Measurements from ENCODE around the gene ASB2.
A peak's percentile ranks its signal among the peaks of the same experiment; 100 is the strongest.

The ASB2 gene, protein sequence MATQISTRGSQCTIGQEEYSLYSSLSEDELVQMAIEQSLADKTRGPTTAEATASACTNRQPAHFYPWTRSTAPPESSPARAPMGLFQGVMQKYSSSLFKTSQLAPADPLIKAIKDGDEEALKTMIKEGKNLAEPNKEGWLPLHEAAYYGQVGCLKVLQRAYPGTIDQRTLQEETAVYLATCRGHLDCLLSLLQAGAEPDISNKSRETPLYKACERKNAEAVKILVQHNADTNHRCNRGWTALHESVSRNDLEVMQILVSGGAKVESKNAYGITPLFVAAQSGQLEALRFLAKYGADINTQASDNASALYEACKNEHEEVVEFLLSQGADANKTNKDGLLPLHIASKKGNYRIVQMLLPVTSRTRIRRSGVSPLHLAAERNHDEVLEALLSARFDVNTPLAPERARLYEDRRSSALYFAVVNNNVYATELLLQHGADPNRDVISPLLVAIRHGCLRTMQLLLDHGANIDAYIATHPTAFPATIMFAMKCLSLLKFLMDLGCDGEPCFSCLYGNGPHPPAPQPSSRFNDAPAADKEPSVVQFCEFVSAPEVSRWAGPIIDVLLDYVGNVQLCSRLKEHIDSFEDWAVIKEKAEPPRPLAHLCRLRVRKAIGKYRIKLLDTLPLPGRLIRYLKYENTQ

DNA sequence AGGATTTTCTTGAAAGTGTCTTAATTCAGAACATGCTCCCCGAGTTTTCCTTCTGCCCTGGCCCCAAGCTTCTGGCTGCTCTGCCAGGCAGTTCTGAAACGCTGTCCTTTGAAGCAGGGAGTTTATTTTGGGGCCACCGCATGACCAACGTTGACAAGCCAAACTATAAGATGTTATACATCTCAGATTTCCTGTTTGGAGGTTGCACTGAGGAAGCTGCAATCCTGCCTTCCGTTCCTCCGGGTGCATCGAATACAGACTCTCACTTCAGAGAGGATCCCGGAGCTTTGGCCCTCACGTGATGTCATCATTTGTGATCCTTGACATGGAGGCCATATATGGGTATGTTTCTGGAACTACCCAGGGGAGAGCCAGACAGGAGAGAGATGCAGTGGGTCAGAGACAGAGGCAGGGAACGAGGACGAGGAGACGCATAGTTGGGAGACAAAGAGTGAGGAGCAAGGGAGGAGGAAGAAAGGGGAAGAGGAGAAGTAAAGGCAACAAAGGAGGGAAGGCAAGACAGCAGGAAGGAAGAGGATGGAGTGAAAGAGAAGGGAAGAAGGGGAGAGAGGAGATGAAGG, at the start of gene ASB2:
Gene ASB2, minus strand, starts transcription at position 94 of the 581 bp plus-strand sequence. CDS start 12,031 bp downstream, outside the sequence.
- no peak for DNase-seq

DNA sequence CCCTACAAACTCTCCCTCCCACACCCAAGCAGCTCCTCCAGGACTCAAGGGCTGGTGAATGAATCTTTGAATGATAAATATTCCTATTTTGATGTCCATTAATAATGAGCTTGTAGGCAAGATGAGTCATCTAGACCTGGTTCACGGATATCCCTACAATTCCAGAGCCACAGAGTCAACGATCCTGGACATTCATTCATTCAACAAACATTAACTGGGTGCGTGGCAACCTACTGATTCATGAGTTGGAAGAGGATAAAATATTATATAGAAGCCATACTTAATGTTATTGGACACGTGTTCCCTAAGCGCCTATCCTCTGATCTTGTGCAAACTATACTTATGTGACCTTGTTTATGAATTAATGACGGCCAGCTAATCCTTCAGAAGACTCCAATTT, 49.4 kb upstream of the ASB2 start:
- DNase-seq: no peak

DNA sequence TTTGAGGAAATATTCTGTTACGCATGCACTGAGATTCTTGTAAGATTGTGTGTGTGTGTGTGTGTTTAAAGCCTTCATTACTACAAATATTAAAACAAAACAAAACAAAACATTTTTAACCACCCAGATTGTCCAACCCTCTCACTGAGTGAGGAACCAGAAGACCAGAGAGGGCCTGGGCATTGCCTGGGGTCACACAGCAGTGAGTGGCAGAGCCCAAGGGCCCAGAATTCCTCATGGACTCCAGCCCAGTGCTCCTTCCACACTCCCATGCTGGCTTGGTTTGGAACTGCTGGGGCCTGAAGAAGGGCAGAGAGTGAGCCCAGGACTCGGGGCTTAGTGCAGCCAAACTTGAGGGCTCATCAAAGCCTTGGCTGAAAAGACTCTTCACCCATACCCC, 48.2 kb upstream of the ASB2 start:
- DNase-seq: no peak

DNA sequence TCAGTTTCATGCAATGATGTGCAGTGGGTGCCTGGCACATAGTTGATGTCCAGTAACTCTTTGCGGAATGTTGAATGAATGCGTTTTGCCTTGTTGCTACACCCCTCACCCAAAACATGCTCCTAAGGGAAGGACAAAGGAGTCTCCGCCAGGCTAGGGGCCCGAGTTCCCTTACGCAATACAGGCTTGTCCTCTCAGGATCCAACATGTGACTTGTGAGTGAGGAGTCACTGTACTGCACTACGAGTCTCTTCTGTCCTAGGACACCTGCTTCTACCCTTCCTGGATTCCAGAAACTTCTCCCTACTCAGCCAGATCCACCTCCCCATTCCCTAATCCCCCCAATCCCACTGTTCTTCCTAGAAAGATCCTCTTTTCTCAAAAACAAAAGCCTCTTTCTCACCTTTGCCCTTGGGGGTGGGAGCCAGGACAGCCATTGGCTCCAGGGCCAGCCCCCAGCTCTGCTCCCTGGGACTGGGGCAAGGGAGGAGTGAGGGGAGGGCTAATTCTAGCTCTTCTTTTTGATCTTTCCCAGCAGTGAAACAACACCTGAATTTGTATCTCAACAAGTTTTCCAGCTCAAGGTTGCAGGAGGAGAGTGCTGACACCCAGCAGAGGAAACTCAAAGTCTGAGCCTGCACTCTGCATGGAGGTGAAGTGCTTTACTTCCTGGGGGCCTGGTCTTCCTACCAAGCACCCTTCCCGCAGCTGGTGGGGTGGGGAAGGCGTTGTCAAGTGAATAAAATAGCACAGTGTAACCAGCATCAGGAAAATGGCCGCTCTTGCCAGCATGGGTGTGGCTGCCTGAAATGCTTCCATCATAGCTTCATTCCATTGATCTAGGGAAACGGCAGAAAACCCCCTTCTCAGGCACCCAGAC, 46.4 kb upstream of the ASB2 start:
- no peak for DNase-seq

DNA sequence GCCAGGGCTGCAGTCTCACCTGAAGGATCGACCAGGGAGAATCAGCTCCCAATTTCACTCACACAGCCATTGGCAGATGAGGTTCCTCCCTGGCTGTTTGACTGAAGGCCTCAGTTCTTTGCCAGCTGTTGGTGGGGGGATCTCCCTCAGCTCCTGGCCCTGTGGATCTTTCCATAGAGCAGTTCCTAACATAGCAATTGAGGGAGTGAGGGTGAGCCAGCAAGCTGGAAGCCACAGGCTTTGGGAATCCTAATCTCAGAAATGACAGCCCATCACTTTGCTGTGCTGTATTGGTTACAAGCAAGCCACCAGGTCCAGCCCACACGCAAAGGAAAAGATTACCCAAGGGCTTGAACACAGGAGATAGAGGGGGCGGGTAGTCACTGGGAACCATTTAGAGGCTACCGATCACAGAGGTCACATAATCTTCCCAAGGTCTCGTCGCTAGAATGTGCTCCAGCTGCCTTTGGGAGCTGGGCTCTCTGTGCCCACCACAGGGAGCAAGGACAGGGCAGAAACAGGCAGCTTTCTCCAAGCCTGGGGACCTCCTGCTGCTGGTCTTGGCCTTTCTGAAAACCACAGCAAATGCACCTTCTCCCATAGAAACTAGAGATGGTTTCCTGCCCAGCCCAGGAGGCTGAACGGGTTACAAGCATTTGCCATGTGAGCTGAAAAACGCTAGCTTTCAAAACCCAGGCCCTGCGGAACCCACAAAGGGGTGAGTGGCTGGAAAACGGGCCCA, 45.2 kb upstream of the ASB2 start:
- DNase-seq: no peak

DNA sequence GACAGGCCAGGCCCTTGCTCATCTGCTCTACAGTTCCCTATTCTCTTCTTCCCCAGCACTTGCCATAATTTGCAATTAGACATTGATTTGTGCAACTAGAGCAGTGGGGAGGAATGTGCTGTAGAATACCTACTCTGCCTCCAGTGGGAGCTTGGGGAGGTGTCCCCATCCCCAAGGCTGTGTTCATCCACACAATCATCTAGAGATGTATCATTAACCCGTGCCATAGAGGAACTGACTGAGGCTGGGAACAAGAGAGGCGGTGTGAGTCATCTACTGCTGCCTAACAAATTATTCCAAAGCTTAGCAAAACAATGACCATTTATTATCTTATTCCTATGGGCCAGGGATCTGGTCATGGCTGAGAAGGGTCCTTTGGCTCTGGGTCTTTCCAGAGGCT, 44.6 kb upstream of the ASB2 start:
- DNase-seq: no peak

DNA sequence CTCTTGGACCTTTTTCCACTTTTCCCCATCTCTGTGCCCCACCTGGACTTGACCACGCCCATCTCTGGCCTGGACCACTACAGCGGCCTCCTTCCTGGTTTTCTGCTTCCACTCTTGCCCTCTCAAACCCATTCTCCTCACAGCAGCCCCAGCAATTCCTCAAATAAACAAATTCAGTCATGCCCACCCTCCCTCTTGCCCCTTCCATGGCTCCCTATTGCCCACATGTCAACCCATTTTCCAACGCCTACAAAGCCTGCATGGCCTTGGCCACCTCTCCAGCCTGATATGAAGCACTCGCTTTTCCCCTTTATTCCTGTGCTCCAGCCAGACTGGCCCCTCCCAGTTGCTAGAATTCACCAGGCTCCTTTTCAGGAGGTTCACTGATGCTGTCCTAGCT, 43.9 kb upstream of the ASB2 start:
- DNase-seq: no peak

DNA sequence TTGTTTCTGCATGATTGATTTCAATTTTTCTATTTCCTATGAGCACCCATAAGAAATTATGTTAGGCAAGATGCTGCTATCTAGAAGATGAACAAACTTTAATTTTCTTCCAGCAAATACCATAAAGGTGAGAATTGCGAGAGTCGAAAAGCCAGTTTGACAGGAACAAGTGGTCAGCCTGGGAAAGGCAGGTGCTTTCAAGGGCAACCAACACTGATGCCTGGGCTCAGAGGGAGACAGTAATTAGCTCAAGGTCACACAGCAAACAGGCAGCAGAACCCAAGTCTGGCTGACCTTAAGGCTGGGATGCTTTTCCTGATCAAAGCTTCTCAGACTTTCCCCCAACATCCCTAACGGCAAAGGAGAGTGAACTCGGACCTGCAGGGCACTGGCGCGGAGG, 43.0 kb upstream of the ASB2 start:
- no peak for DNase-seq

DNA sequence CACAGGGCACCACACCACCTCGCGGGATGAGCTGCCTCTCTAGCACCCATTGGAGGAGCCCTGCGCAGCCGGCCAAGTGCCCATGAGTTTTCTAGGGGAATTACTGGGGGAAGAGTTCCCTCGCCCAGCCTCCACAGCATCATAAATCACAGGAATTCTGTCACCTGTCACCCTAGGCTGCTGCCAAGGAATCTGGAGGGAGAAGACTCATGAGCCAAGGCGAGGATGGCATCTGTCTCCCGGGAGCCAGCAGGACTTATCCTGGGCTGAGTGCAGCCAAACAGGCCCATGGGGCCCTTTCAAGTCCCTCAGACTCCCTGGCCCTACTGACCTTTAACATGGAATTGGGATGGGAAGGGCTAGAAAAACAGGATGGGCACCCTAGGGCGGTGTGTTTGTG, 41.9 kb upstream of the ASB2 start:
- DNase-seq: no peak

DNA sequence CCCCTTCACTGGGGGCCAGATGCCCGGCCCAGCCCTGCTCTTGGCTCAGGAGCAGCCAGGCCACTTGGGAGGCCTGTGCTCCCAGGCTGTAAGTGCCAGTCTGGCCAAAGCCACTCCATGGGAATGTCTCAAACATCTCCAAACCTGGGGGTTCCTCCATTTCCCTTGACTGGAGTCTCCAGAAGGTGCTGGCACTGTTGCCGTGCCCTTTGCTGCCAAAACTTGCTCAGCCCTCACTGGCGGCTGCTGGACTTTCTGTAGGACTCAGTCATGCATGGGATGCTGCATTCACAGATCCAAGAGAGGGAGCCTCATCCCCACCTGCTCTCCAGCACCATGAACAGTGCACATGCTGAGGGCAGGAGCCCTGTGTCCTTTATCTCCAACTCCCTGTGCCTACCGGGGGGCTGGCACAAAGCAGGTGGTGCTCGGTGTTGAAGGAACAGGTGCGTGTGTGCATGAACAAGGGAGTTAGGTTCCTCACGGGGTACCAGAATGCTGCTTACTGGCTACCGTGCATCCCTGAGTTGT, 40.1 kb upstream of the ASB2 start:
- DNase-seq: no peak

DNA sequence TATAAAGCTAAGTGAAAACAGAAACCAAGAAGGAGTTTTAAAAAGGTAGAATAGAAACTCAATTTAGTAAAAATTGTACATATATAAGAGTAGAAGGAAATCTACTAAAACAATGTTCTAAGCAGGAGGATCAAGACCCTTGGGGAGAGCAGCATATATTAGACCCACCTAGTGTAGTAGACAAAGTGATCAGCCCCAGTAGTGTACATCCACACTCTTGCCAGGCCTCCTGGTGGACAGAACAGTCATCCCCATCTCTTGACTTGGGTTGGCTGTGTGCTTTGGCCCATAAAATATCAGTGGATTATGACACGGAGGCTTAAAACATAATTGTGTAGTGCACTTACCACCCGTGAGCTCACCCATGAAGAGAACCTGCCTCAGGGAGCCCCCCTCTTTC, 38.9 kb upstream of the ASB2 start:
- no peak for DNase-seq

DNA sequence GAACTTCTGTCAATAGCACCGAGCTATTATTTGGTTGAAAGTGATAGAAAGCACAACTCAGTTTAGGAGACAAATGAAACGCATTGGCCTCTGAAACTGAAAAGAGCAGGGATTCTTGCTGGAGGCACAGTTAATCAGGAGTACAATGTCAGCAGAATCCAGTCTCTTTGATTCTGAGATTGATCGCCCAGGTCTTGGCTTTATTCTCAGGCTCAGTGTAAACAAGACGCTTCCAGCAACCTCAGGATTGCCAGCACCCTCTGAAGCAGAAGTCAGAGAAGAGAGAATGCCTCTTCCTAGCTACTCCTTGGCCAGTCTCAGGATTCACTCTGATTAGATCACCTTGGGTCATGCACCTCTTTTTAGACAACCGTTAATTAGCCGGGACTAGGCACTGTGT, 38.0 kb upstream of the ASB2 start:
- no peak for DNase-seq

DNA sequence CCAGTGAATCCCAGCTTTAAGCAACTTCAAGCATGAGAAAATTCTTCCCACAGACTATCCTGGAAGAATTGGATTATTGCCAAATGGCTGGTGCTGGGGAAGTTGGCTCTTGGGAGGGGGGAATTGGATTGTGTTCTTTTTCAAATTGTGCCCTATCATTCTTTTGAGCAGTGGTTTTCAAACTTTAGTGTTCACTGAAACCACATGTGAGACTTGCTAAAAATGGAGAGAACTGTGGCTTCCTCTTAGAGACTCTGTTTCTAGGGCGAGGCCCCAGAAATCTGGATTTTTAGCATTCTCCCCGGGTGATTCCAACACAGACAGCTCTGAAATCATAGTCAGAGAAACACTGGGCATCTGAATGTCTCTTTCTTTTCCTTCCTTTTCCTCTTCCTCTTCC, 35.4 kb upstream of the ASB2 start:
- no peak for DNase-seq

DNA sequence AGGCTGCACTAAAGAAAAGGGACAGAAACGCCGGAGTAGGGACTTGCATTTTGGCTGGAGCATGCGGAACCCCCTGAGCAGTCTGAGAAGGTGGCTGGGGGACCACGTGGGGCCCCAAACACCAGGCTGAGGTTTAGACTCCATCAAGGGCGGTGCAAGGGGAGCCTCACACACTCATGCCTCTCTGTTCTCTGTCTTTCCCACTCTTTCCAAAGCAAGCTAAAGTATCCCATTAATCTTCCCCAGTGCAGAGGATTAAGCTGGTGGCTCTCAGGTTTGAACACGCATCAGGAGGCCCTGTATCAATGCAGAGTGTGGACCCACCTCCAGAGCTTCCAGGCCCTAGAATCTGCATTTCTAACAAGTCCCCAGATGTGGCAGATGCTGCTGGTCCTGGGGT, 34.3 kb upstream of the ASB2 start:
- DNase-seq: no peak

DNA sequence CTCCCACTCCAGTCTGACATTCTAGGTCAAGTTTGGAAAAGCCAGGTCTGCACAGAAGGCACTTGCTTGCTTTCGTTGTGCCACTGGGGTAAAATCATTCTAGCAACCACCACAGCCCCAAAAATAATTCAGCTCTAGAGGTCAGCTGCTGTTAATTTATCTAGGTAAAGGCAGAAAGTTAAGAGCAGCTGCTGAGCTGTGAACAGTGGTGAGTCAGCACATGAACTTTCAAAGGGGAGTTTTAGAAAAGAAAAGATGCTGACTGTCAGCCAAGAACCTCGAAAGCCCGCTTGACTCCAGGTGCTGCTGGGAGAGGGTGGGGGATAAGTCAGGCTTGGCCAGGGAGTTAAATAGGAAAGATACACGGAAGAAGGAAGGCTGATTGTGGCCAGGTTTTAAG, 33.4 kb upstream of the ASB2 start:
- DNase-seq: no peak

DNA sequence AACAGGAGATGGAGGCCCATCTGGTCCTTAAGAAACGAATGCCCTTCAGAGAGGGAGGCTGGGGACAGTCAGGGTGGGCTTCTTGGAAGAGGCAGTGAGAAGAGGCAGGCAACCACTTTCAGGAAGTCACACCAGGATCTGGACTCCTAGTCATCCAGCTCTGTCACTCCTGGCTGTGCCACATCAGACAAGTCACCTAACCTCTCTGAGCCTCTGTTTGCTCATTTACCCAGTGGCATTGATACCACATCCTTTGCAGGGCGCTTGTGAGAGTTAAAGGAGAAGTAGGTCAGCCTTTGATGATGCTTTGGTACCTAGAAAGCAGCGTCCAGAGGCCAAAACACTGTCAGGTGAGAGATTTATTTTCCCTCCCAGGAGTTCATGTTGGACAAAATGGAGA, 31.9 kb upstream of the ASB2 start:
- DNase-seq: no peak

DNA sequence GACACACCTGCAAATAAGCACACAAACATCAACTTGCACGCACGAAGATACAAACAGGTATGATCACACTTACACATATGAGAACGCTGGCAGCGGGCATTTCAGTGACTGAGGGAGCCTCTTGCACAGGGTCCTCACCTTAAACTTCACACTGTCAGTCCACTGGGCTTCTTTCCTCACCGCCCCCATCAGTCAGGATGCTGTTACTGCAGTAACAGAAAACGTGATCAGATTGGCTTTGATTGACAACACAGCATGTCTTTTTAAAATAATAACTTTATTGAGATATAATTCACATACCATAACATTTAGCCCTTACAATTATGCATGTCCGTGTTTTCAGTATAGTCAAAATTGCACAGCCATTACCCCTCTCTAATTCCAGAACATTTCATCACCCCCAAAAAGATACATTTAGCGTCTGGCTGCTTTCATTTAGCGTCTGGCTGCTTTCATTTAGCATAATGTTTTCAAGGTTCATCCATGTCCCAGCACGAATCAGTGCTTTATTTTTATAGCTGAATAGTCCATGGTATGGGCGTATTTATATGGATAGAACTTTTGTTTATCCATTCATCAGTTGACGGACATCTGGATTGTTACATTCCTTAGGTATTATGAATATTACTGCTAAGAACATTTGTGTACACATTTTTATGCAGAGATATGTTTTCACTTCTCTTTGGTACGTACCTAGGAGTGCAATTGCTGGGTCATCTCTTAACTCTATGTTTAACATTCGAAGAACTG, 29.1 kb upstream of the ASB2 start:
- DNase-seq: no peak

DNA sequence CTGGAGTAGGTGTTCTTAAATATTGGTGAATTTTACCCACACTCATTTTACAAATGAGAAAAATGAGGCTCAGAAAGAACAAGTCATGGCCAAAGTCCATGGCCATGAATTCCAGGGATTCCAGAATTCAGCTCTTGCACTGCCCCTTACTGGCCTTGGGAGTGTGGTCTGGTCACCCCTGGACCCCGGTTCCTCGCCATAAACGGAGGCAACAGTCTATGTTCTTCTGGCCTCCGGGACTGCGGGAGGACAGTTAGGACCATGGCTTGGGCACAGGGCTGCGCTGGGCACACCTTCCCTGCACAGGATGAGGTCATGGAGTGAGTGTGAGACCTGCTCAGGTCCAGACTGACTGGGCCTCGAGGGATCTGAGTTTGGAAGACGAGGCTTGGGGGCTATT, 27.6 kb upstream of the ASB2 start:
- no peak for DNase-seq

DNA sequence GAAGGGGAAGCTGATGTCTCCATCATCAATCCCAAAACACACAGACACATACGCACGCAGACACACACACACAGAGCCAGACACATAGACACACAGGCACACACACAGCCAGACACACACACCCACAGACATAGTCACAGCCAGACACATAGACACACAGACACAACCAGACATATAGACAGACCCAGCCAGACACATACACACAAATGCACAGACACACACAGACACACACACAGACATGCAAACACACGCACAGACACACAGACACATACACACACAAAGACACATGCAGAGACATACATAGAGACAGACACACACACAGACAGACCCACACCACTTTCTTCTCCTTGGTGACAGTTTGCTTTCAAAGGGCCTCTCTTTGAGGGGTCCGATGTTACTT, 27.0 kb upstream of the ASB2 start:
- no peak for DNase-seq

DNA sequence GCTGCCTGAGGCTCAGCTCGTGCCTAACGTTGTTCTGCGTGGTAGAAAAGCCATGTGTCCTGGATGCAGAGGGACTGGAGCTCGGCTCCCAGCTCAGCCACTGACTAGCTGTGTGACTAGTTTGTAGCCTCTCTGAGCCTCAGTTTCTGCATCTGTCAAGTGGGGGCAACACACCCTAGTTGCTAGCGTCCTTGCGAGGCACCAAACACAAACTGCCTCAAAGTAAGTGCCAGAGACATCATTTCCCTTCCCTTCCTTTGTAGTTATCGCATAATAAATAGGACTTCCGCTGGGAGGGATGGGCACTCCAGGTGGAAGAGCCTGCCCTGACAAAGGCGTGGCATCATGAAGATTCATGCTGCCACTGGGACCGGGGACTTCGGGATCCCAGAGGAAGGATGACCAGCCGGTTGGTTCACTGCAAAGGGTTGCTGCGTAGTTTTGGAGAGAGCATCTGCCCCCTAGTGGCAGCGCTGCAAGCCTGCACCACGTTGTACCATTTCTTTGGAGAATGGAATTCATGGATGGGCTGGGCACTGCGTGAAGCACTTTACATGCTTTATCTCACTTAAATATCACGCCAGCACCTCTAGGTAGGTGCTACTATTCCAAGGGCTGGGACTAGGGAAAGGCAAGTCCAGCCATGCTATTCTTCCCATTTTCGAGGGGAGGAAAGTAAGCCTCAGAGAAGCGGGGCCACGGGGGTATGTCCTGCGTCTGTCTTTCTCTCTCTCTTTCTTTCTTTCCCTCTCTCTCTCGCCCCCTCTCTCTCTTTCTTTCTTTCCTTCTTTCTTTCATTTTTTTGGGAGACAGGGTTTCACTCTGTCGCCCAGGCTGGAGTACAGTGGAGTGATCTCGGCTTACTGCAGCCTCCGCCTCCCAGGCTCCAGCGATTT, 25.4 kb upstream of the ASB2 start:
- peak; percentile 54 for DNase-seq

DNA sequence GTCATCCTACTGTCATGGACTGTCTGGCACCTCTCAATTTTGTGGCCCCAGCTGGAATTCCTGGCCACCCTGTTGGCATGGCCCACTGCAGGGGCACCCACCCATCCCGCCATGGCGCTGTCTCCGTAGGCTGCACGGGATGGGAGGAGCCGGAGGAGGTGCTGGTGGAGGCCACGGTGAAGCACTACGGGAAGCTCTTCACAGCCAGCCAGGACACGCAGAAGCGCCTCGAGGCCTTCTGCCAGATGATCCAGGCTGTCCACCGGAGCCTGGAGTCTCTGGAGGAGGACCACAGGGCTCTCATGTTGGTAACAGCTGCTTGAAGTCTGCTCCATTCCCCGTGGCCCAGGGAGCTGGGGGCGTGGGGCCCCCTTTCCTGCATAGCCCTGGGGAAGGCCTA, 24.6 kb upstream of the ASB2 start:
- no peak for DNase-seq

Data from DMS153 (cell line).